ENCODE data around the gene SMIM43. TPM values are rescaled to one million over a fixed set of nuclear protein-coding genes. Genes with fewer than 3 reads are reported as not detected.
"Not testable (repeated sequence)": the region's sequence is repeated elsewhere in the genome, so short reads cannot be mapped to it uniquely, and the experiment has no call there.

SMIM43 gene
- polyA plus RNA-seq, 1 donor = 1.5 TPM

DNA sequence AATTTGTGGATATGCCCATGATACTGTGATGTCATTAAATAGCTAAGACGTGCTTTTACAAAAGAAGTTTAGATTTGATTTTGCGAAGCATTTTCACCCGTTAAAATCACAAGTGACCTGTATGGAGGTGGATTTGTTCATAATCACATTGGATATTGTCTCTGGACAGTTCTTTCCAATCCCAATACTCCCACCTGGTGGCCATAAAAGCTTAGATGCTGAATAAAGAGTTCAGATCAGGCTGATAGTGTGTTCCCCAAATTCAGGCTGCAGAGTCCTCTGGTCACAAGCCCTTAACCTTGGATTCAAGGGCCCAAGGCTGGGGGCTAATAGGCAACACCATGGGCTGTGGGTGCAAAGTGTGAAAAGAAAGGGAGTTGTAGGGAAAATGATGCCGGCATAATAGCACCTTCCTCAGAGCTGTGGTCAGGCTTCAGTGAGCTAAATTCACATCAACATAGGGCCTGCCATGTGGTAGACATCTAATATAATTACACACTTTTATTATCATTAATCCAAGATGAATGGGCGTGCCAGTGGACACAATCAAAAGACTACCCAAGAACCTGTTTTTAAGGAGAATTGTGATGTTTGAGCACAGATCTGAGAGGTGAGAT is 28.1 kb downstream of the SMIM43 start:
- no peak for DNase-seq (ENCODE audit: low read depth)

DNA sequence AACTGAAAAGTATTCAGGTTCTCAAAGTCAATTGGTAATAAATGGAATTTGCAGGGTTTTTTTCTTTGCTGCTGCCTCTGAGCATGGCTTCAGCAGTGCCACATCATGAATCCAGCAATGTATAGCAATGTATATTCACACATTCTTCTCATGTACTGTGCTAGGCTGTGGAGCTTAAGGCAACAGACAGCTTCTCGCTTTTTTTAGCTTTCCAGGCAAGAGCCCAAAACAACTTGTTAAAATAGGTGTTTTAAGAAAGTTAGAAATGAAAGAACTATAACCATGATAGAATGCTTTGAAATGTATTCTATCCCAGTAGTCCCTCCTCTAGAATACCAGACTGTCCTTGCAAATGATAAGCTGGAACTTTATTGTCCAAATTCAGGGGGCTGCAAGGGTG is 30.4 kb downstream of the SMIM43 start:
- no peak for DNase-seq (ENCODE audit: low read depth)

GRCh38 chr4:121733942-121734341 is 31.0 kb downstream of the SMIM43 start:
- no peak for DNase-seq (ENCODE audit: low read depth)

DNA sequence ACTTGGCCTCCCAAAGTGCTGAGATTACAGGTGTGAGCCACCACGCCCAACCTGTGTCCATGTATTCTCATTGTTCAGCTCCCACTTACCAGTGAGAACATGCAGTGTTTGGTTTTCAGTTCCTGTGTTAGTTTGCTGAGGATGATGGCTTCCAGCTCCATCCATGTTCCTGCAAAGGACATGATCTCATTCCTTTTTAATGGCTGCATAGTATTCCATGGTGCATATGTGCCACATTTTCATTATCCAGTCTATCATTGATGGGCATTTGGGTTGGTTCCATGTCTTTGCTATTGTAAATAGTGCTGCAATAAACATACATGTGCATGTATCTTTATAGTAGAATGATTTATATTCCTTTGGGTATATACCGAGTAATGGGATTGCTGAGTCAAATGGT is 35.2 kb downstream of the SMIM43 start:
- not testable (repeated sequence) for DNase-seq (ENCODE audit: low read depth)

DNA sequence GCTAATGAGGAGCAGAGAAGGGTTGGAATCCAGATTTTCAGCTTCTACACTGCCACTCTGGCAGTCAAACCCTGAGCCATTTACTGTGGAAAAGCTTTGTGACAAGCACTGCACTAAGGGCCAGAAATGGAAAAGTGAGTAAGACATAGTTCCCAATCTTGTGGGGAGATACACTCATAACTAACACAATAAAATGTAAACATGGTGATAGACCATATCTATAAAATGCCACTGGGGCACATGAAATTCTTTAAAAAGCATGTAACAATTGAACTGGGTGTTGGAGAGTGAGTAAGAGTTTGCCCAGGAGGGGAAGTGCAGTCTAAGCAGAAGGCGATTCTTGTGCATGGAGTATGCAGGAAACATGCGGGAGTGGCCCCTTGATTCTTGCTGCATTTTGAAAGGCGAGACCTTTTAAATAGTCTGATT is 36.2 kb downstream of the SMIM43 start:
- no peak for DNase-seq (ENCODE audit: low read depth)

DNA sequence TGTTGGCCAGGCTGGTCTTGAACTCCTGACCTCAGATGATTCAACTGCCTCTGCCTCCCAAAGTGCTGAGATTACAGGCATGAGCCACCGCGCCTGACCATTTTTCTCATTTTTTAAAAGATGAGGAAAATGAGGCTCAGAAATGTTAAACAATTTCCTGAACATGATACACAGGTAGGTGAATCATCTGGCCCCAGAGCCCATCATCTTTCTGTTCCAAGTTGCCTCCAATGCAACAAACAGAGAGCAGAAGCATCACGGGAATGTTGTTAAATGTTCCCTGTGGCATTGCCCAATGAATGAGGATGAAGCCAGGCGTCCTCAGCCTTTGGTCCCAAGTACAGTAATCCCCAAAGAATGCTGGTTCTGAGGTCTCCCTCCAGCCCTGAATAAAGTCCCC is 36.9 kb downstream of the SMIM43 start:
- no peak for DNase-seq (ENCODE audit: low read depth)

DNA sequence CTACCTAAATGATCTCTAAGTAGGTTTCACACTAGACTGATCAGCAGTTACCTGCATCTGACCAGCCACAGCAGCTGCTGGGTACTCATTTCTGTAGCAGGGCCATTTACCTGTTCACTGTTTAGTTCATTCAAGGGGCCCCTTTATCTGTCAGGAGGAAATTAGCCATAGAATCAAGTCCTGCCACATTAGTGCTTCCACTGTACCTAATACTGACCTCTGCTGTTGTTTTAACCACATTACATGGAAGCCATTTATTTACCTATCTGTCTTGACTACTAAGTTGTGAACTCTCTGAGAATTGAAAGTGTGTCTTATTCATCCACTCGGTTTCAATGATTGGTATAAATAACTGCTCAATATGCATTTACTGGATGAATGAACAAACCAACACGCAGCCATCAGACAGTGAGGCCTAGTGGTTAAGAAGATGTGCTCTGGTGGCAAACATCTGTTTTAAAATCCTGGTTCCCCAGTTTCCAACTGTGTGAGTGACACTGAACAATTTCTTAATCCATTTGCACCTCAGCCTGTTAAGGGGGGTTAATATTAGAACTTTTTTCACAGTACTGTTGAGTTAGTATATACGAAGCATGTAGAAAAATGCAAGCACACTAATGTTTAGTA is 38.2 kb downstream of the SMIM43 start:
- no peak for DNase-seq (ENCODE audit: low read depth)

DNA sequence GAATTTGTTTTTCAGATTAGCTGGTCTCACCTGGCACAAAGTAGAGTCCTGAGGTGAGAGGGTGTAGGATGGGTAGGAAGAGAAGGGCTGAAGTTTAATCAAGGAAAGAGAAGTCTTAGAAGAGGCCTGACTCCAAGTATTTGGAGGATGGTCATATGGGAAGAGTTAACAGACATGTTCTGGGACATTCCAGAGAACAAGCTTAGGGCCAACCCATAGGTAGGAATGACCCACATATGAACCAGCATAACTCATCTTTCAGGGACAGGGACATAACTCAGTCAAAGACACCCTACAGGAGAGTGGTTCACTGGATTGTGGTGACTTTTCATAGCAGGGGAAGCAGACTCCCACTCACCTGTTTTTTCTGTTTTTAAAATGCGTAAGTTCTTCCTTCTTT is 40.3 kb downstream of the SMIM43 start:
- DNase-seq (ENCODE audit: low read depth) = no peak

GRCh38 chr4:121721700-121722099 is 43.3 kb downstream of the SMIM43 start:
- no peak for DNase-seq (ENCODE audit: low read depth)

- no peak for DNase-seq (ENCODE audit: low read depth)
These were observed 44.9 kb downstream of the SMIM43 start for GRCh38 chr4:121720109-121720508.

DNA sequence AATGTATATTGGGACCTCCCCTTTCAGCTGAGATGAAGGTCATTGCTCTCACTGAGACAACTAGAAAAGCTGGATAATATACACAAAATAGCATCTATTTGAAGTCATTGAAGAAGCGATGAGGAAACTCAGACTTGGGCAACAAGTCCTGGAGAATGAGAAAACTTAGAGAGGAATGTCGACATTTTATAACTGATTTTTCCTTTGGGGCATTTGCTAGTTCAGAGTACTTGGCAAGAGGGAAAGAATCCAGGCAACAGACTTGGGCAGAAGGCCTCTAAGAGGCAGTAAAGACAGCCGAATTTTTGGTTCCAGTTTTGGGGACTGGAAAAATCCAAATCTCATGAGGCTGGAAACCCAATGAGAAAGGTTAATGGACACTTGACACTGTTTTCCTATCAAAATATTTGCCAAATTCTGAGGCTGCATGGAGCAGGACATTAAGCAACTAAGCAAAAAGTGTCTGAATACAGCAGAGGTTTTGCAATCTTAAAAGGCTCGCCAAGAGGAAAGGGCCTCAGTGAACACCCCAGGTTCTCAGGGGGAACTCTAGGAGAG is 47.2 kb downstream of the SMIM43 start:
- DNase-seq (ENCODE audit: low read depth) = no peak

DNA sequence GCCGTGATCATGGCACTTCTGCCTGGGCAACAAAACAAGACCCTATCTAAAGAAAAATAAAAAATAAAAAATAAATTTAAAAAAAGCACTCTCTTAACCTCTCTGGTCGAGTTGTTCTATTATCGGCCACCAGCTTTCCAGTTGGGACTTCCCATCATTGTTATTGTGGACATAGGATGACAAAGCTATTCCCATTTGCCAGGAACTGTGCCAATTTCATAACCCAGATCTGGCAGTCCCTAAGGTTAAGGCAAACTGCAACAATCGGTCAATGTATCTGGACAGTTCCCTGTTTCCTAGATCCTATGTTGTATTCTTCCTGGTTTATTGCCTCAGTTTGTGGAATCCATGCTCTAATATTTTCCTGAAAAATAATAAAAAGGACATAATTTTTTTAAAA is 50.4 kb downstream of the SMIM43 start:
- DNase-seq (ENCODE audit: low read depth) = no peak

GRCh38 chr4:121712783-121713182 is 52.2 kb downstream of the SMIM43 start:
- DNase-seq (ENCODE audit: low read depth) = no peak

- DNase-seq (ENCODE audit: low read depth) = no peak
These were observed 52.8 kb downstream of the SMIM43 start for GRCh38 chr4:121712001-121712651.

DNA sequence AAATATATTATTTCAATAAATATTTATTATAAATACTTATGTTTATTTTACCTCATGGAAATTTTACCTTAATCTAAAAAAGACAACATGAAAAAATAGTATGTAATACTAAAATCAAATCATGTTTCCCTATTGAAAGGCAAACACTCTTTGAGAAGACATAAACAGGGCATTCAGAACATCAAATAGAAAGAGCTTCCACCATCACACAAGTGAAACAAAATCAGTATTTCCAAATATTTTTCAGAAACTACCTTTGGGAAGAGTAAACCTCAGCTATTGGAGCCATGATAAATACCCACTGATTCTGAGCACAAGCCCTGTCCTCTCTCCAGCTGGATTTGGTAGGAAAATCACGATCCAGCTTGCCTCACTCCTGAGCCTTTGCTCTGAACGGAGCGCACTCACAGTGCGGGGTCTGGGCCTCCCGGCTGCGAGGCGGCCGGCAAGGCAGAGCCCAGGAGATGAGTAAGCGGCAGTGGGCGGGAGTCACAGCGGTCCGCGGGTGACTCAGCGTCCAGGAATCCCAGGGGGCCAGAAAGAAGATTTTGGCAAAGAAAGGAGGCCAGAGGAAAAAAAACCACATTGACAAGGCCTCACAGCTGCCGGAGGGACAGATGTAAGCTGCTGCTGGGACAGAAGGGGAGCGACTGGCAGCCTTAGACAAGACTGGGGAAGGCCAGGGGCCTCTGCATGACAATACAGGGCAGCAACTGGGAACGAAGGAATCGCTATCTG is 53.5 kb downstream of the SMIM43 start:
- no peak for DNase-seq (ENCODE audit: low read depth)

GRCh38 chr4:121709766-121710405 is 55.1 kb downstream of the SMIM43 start:
- no peak for DNase-seq (ENCODE audit: low read depth)

Other genes starting within 250 kb of the SMIM43 start
- gene ANXA5, start 68.2 kb downstream of the SMIM43 start, polyA plus RNA-seq (ENCODE audit: insufficient read length) = 258 TPM
- gene EXOSC9, start 36.2 kb upstream of the SMIM43 start, polyA plus RNA-seq (ENCODE audit: insufficient read length) = 26.9 TPM
- 13.8 TPM for gene CCNA2, start 58.7 kb upstream of the SMIM43 start, polyA plus RNA-seq (ENCODE audit: insufficient read length)
- gene BBS7, start 105.3 kb upstream of the SMIM43 start, polyA plus RNA-seq (ENCODE audit: insufficient read length) = 12.8 TPM
- 0.62 TPM for gene TRPC3, start 186.9 kb upstream of the SMIM43 start, polyA plus RNA-seq (ENCODE audit: insufficient read length)